GM03348 (cell line): Measurements from ENCODE around the gene PLCG1.
A peak's percentile ranks its signal among the peaks of the same experiment; 100 is the strongest.
"Not testable (repeated sequence)": the region's sequence is repeated elsewhere in the genome, so short reads cannot be mapped to it uniquely, and the experiment has no call there.

ENCODE experiments used
- DNase-seq: peaks from one replicate; pipeline ENCODE4 v3.0.0; 2012; ENCODE audit warnings: low spot score

The PLCG1 gene

GRCh38 chr20:41136680-41137613 lies at the start of gene PLCG1:
PLCG1 (plus strand) TSS chr20:41137543; CDS start chr20:41137642, 99 bp downstream.
- DNase-seq = peak; percentile 99

GRCh38 chr20:41087777-41088176 lies 49.6 kb upstream of the PLCG1 start:
- no peak for DNase-seq

GRCh38 chr20:41089555-41089954 lies 47.8 kb upstream of the PLCG1 start:
- no peak for DNase-seq

GRCh38 chr20:41091927-41092326 lies 45.4 kb upstream of the PLCG1 start:
- DNase-seq = no peak

GRCh38 chr20:41094353-41095055 lies 42.8 kb upstream of the PLCG1 start:
- DNase-seq = peak; percentile 20

- peak; percentile 77 for DNase-seq
Measured at GRCh38 chr20:41095110-41095969, 42.0 kb upstream of the PLCG1 start.

- peak; percentile 71 for DNase-seq
Measured at GRCh38 chr20:41098703-41099250, 38.6 kb upstream of the PLCG1 start.

GRCh38 chr20:41100001-41100480 lies 37.3 kb upstream of the PLCG1 start:
- DNase-seq = no peak

- no peak for DNase-seq
Measured at GRCh38 chr20:41101660-41102059, 35.7 kb upstream of the PLCG1 start.

GRCh38 chr20:41108531-41108930 lies 28.8 kb upstream of the PLCG1 start:
- no peak for DNase-seq

GRCh38 chr20:41110012-41110411 lies 27.3 kb upstream of the PLCG1 start:
- DNase-seq = no peak

GRCh38 chr20:41110930-41111577 lies 26.3 kb upstream of the PLCG1 start:
- DNase-seq = no peak

GRCh38 chr20:41111578-41111951 lies 25.8 kb upstream of the PLCG1 start:
- DNase-seq = no peak

- no peak for DNase-seq
Measured at GRCh38 chr20:41116282-41116956, 20.9 kb upstream of the PLCG1 start.

- not testable (repeated sequence) for DNase-seq
Measured at GRCh38 chr20:41118159-41118558, 19.2 kb upstream of the PLCG1 start.

- DNase-seq = no peak
Measured at GRCh38 chr20:41118632-41119031, 18.7 kb upstream of the PLCG1 start.

GRCh38 chr20:41119614-41120561 lies 17.5 kb upstream of the PLCG1 start:
- DNase-seq = no peak

GRCh38 chr20:41121399-41121798 lies 15.9 kb upstream of the PLCG1 start:
- DNase-seq = no peak

GRCh38 chr20:41123631-41124030 lies 13.7 kb upstream of the PLCG1 start:
- no peak for DNase-seq
